Ascending aorta (tissue), 2 donors: ENCODE data around the gene SUSD6. TPM values are rescaled to one million over a fixed set of nuclear protein-coding genes. Genes with fewer than 3 reads are reported as not detected.

Experiments used
- DNase-seq, 2 donors: peaks; one replicate each; pipeline ENCODE4 v3.0.0-alpha.2; 2019; ENCODE audit warnings: low spot score in 2 of 2
- H3K27ac ChIP-seq, 2 donors: fragments of 200-600 bp; sonication (generic); one replicate each; pipeline ENCODE4 v1.5.1; 2016 to 2017; ENCODE audit warnings: mild to moderate bottlenecking in 1 of 2
- H3K27me3 ChIP-seq: fragments of 200-600 bp; sonication (generic); one replicate; pipeline ENCODE4 v1.5.1; 2017
- H3K36me3 ChIP-seq, 2 donors: fragments of 200-600 bp; sonication (generic); one replicate each; pipeline ENCODE4 v1.5.1; 2016
- H3K4me1 ChIP-seq, 2 donors: fragments of 200-600 bp; sonication (generic); one replicate each; pipeline ENCODE4 v1.5.1; 2016 to 2017; ENCODE audit warnings: mild to moderate bottlenecking in 1 of 2
- H3K4me3 ChIP-seq, 2 donors: fragments of 200-600 bp; sonication (generic); one replicate each; pipeline ENCODE4 v1.5.1; 2016 to 2017; ENCODE audit warnings: mild to moderate bottlenecking in 1 of 2
- H3K9me3 ChIP-seq, 2 donors: fragments of 200-600 bp; sonication (generic); one replicate each; pipeline ENCODE4 v1.5.1; 2016
- intact Hi-C: fragments of 100-400 bp; cut with DNase I; formaldehyde crosslinking; loops from one replicate; pipeline ENCODE4 v1.15.1; 2023
- total RNA-seq: library from RNA; depleted of rRNA; stranded (reverse); fragments of >200 nt; gene quantifications from one replicate; pipeline ENCODE4 v1.1.0, GENCODE V29; 2016
- TF ChIP-seq, protein P1 (sequence below), 3 experiments: fragments of 200-600 bp in 2 of 3; fragments of 450-650 bp in 1 of 3; sonication (generic) in 2 of 3; IDR thresholded peaks; one replicate each; pipeline ENCODE4 v1.5.1; 2016 to 2019; ENCODE audit warnings: antibody characterized with exemption in 3 of 3, mild to moderate bottlenecking in 1 of 3, moderate library complexity in 1 of 3

Gene SUSD6
- total RNA-seq, 1 donor from 2014 or later, result 23.3 TPM

DNA sequence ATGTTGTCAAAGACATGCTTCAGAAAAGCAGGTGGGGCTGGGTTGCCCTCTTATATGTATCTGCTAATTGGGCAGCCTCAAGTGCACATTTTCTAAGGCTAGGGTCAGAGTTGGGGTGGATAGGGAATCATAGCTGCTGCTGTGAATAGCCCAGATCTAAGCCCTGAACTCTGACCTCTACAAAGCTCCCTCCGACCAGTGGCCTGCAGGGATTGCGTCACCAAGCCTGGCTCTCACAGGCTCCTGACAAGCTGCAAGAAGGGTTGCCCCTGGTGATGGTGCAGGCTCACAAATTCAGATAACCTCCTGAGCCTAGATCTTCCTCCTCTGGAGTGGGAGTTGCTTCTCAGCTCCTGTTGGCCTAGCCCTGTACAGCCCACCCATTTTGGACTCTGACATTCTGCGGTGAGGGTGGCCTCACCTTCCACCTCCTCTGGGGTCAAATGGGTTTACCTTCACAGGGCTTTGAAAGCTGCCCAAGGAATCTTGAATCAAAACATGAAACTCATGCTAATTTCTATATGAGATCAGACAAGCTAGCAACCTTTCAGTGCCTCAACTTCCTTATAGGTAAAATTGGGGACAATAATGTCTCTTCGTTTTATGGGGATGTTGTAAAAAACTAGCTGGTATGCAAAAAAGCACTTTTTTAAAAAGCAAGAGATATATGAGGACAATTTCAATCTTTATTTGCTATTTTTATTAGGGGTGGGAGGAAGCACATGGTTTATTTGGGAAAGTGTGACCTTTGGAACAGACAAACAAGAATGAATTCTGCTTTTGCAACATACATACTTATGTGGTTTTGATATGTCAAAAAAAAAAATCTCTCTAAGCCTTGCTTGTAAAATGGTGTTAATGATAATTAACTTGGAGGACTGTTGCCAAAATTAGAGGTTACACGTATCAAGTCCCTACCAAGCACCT, 4.9 kb upstream of the SUSD6 start:
- H3K36me3 ChIP-seq, result no peaks in the 10 kb centered on the region
- H3K9me3 ChIP-seq, result no peaks in the 10 kb centered on the region
- H3K27ac ChIP-seq, result no peak overlapping the region
- peaks cover 0 to 3% of the 10 kb centered on the region in 2 donors for H3K4me1 ChIP-seq
- intact Hi-C loops, result no loop called here
- no peaks in the 10 kb centered on the region for H3K27me3 ChIP-seq
- H3K4me3 ChIP-seq, result no peak overlapping the region
- DNase-seq, result no peak
- TF ChIP-seq, protein P1, sequence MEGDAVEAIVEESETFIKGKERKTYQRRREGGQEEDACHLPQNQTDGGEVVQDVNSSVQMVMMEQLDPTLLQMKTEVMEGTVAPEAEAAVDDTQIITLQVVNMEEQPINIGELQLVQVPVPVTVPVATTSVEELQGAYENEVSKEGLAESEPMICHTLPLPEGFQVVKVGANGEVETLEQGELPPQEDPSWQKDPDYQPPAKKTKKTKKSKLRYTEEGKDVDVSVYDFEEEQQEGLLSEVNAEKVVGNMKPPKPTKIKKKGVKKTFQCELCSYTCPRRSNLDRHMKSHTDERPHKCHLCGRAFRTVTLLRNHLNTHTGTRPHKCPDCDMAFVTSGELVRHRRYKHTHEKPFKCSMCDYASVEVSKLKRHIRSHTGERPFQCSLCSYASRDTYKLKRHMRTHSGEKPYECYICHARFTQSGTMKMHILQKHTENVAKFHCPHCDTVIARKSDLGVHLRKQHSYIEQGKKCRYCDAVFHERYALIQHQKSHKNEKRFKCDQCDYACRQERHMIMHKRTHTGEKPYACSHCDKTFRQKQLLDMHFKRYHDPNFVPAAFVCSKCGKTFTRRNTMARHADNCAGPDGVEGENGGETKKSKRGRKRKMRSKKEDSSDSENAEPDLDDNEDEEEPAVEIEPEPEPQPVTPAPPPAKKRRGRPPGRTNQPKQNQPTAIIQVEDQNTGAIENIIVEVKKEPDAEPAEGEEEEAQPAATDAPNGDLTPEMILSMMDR (IDR thresholded peaks at IDR 0.05), result no peak

- DNase-seq, result no peak
- no peaks in the 10 kb centered on the region for H3K27me3 ChIP-seq
- intact Hi-C loops, result loop anchor here (2.0 to 10.0 kb wide), 2 partner anchors 157 to 1985 kb away; partner anchors contain the start of gene SRSF5
- peaks cover 10 to 26% of the 10 kb centered on the region in 2 donors for H3K4me1 ChIP-seq
- H3K4me3 ChIP-seq, result peak overlapping the region; percentile 50 to 98
- peak overlapping the region; percentile 74 to 75 for H3K27ac ChIP-seq
- H3K36me3 ChIP-seq, result no peaks in the 10 kb centered on the region
- no peaks in the 10 kb centered on the region for H3K9me3 ChIP-seq
- TF ChIP-seq, protein P1 (IDR thresholded peaks at IDR 0.05), result no peak
Observed at GRCh38 chr14:69610020-69610873, 1.1 kb upstream of the SUSD6 start.

GRCh38 chr14:69610874-69611171, 573 bp upstream of the SUSD6 start:
- peak overlapping the region; percentile 50 to 98 for H3K4me3 ChIP-seq
- H3K36me3 ChIP-seq, result no peaks in the 10 kb centered on the region
- DNase-seq, result no peak
- H3K27ac ChIP-seq, result peak overlapping the region; percentile 74 to 75
- H3K4me1 ChIP-seq, result peaks cover 11 to 30% of the 10 kb centered on the region in 2 donors
- intact Hi-C loops, result loop anchor here (2.0 to 10.0 kb wide), 2 partner anchors 156 to 1986 kb away; partner anchors contain the start of gene SRSF5
- no peaks in the 10 kb centered on the region for H3K9me3 ChIP-seq
- TF ChIP-seq, protein P1 (IDR thresholded peaks at IDR 0.05), result no peak
- no peaks in the 10 kb centered on the region for H3K27me3 ChIP-seq

DNA sequence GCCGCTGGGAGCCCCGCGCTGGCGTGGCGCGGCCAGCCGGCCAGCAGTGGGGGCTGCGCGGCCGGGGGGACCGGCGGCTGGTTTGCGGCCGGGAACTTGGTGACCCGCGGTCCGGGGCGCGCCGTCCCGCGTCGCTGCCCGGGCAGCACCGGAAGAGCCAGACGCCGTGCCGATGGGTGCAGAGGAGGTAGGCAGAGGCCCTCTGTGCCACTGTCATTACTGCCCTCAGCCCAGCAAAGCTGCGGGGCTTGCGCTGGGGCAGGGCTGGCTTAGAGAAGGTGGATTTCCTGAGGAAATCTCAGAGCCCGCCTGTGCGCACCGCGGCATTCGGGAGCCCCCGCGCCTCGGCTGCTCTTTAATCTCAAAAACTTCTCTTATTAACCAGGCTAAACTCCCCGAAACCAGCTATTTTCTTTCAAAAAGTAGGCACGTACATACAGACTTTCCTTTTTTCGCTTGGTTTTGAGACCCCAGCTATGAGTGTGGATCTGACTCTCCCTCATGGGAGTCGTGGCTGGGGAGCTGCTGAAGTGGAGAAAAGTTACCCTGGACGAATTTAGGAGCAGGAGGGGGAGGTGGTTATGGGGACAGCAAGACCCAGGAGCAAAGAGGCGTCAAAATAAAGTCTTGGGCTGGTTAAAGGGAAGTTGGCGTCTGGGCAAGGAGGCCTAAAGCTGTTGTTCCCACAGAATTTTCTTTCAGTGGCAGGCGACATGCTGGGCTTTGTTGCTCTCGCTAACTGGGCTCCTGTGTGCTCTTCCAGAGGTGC, 802 bp downstream of the SUSD6 start:
- TF ChIP-seq, protein P1 (IDR thresholded peaks at IDR 0.05), result peak in 1 of 3 experiments; percentile 19
- H3K27ac ChIP-seq, result peak overlapping the region; percentile 97 to 99
- DNase-seq, result no peak
- H3K27me3 ChIP-seq, result no peaks in the 10 kb centered on the region
- peak overlapping the region; percentile 71 to 98 for H3K4me3 ChIP-seq
- H3K36me3 ChIP-seq, result no peaks in the 10 kb centered on the region
- H3K4me1 ChIP-seq, result peaks cover 20 to 44% of the 10 kb centered on the region in 2 donors
- intact Hi-C loops, result loop anchor here (2.0 to 10.0 kb wide), 2 partner anchors 55 to 1987 kb away; no protein-coding TSS in a partner anchor
- H3K9me3 ChIP-seq, result no peaks in the 10 kb centered on the region

GRCh38 chr14:69612783-69613130, 1.4 kb downstream of the SUSD6 start:
- H3K9me3 ChIP-seq, result no peaks in the 10 kb centered on the region
- H3K36me3 ChIP-seq, result no peaks in the 10 kb centered on the region
- DNase-seq, result no peak
- no peaks in the 10 kb centered on the region for H3K27me3 ChIP-seq
- TF ChIP-seq, protein P1 (IDR thresholded peaks at IDR 0.05), result peak in 1 of 3 experiments; percentile 16
- peak overlapping the region; percentile 97 to 99 for H3K27ac ChIP-seq
- peaks cover 23 to 50% of the 10 kb centered on the region in 2 donors for H3K4me1 ChIP-seq
- H3K4me3 ChIP-seq, result peak overlapping the region; percentile 71 to 98
- intact Hi-C loops, result loop anchor here (1.0 to 10.0 kb wide), 3 partner anchors 37 to 1988 kb away; no protein-coding TSS in a partner anchor
